Esophagus squamous epithelium (tissue), 5 donors: ENCODE results near the gene CGB3. TPM values are rescaled to one million over a fixed set of nuclear protein-coding genes. Genes with fewer than 3 reads are reported as not detected.
A peak's percentile ranks its signal among the peaks of the same experiment; 100 is the strongest.
"Not testable (repeated sequence)": the region's sequence is repeated elsewhere in the genome, so short reads cannot be mapped to it uniquely, and the experiment has no call there.

Experiments
- DNase-seq: peaks from one replicate; lab custom pipeline; 2025; lab: John Stamatoyannopoulos, UW
- H3K27ac ChIP-seq, 4 donors: fragments of 200-600 bp; sonication (generic); one replicate each; pipeline ENCODE4 v1.5.1; 2016 to 2019; ENCODE audit warnings: mild to moderate bottlenecking in 1 of 4
- H3K27me3 ChIP-seq, 4 donors: fragments of 200-600 bp; sonication (generic); 1 replicate in 3 of 4; 2 replicates in 1 of 4; pipeline versions ENCODE4 v1.5.1 to v1.6.0; 2017 to 2021; ENCODE audit warnings: antibody characterized with exemption in 1 of 4
- H3K36me3 ChIP-seq, 3 donors: fragments of 200-600 bp; sonication (generic); one replicate each; pipeline ENCODE4 v1.5.1; 2016 to 2019
- H3K4me1 ChIP-seq, 3 donors: fragments of 200-600 bp; sonication (generic); one replicate each; pipeline ENCODE4 v1.5.1; 2017 to 2019
- H3K4me3 ChIP-seq, 4 donors: fragments of 200-600 bp; sonication (generic); 1 replicate in 3 of 4; 2 replicates in 1 of 4; pipeline ENCODE4 v1.5.1; 2016 to 2019; ENCODE audit warnings: mild to moderate bottlenecking in 2 of 4, moderate library complexity in 1 of 4
- H3K9me3 ChIP-seq, 3 donors: fragments of 200-600 bp; sonication (generic); one replicate each; pipeline ENCODE4 v1.5.1; 2016 to 2019
- POLR2A ChIP-seq, 4 donors: fragments of 450-650 bp; IDR thresholded peaks; one replicate each; pipeline ENCODE4 v1.6.1; 2017; ENCODE audit warnings: antibody characterized with exemption in 4 of 4, mild to moderate bottlenecking in 4 of 4, moderate library complexity in 3 of 4
- WGBS, 2 donors: methylation state at CpG; one replicate each; pipeline ENCODE4 v1.1.5; 2018; 5-methylcytosine and 5-hydroxymethylcytosine counted together
- intact Hi-C: fragments of 100-400 bp; cut with DNase I; formaldehyde crosslinking; loops from one replicate; pipeline ENCODE4 v1.15.0; 2022
- total RNA-seq, 4 donors: library from RNA; depleted of rRNA; stranded (reverse); fragments of >200 nt; gene quantifications; one replicate each; pipeline ENCODE4 v1.1.0, GENCODE V29; 2016
- TF ChIP-seq, protein P1 (sequence below), 6 experiments: fragments of 450-650 bp in 4 of 6; fragments of 200-600 bp in 2 of 6; sonication (generic) in 2 of 6; IDR thresholded peaks; one replicate each; pipeline ENCODE4 v1.5.1; 2016 to 2019; ENCODE audit warnings: antibody characterized with exemption in 6 of 6, mild to moderate bottlenecking in 4 of 6, moderate library complexity in 4 of 6
- donor health status: DM: yes; HTN: yes; CAD: no.

Gene CGB3
- total RNA-seq, 4 donors from 2014 or later, result not detected

DNA sequence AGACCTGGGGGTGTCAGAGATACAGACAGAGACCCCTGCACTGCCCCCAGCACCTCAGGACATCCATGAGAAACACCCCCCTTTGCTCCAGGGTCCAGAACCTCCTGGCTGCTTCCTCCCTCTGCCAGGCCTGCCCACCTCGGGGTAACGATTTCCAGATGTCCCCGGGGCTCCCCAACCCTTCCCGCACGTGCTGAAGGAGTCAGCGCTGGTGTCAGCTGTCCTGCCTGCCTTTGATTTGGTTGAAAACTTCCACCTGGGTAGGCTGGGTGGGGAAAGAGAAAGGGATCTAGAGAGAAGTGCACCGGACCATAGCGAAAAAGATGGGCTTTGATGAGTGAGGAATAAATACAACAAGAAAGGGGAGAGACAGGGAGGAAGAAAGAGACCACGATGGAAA, 34.9 kb upstream of the CGB3 start:
- TF ChIP-seq, protein P1, sequence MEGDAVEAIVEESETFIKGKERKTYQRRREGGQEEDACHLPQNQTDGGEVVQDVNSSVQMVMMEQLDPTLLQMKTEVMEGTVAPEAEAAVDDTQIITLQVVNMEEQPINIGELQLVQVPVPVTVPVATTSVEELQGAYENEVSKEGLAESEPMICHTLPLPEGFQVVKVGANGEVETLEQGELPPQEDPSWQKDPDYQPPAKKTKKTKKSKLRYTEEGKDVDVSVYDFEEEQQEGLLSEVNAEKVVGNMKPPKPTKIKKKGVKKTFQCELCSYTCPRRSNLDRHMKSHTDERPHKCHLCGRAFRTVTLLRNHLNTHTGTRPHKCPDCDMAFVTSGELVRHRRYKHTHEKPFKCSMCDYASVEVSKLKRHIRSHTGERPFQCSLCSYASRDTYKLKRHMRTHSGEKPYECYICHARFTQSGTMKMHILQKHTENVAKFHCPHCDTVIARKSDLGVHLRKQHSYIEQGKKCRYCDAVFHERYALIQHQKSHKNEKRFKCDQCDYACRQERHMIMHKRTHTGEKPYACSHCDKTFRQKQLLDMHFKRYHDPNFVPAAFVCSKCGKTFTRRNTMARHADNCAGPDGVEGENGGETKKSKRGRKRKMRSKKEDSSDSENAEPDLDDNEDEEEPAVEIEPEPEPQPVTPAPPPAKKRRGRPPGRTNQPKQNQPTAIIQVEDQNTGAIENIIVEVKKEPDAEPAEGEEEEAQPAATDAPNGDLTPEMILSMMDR (IDR thresholded peaks at IDR 0.05), result no peak
- no peak for TF ChIP-seq POLR2A (IDR thresholded peaks at IDR 0.05)
- WGBS, 2 donors, result 52 to 56% methylated on average over 4 to 7 of the region's 9 CpGs
- Histone ChIP-seq H3K27me3 (peaks cover 0 to 74% (median 2%) of the 10 kb centered on the region in 4 donors), H3K4me1 (peaks cover 16 to 42% (median 19%) of the 10 kb centered on the region in 3 donors), H3K9me3 (no peaks in the 10 kb centered on the region), H3K27ac (no peak overlapping the region), H3K36me3 (no peaks in the 10 kb centered on the region), H3K4me3 (no peak overlapping the region)
- intact Hi-C loops, result no loop called here
- no peak for DNase-seq

DNA sequence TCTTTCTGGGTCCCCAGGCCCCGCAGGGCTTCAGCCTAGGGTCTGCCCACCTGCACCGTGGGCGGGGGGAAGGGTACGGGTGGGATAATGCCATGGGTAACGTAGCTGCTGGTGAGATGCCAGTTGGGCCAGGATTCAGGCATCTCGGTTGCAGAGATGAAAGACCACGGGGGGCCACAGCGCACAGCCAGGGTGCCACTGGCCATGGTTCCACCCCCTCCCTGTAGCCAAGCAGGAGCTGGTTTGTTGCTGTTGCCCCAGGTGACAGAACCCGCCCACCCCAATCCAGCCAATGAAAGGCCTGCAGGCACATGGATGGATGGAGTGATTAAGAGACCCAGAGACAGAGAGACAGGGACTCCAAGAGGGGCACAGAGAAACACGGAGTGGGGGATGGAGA, 34.4 kb upstream of the CGB3 start:
- Histone ChIP-seq H3K27ac (no peak overlapping the region), H3K36me3 (no peaks in the 10 kb centered on the region), H3K27me3 (peaks cover 0 to 69% (median 2%) of the 10 kb centered on the region in 4 donors), H3K4me3 (no peak overlapping the region), H3K9me3 (no peaks in the 10 kb centered on the region), H3K4me1 (peaks cover 16 to 38% (median 19%) of the 10 kb centered on the region in 3 donors)
- TF ChIP-seq, protein P1 (IDR thresholded peaks at IDR 0.05), result no peak
- TF ChIP-seq POLR2A (IDR thresholded peaks at IDR 0.05), result no peak
- DNase-seq, result no peak
- intact Hi-C loops, result no loop called here
- WGBS, 2 donors, result 11 to 27% methylated on average over 2 of the region's 10 CpGs

DNA sequence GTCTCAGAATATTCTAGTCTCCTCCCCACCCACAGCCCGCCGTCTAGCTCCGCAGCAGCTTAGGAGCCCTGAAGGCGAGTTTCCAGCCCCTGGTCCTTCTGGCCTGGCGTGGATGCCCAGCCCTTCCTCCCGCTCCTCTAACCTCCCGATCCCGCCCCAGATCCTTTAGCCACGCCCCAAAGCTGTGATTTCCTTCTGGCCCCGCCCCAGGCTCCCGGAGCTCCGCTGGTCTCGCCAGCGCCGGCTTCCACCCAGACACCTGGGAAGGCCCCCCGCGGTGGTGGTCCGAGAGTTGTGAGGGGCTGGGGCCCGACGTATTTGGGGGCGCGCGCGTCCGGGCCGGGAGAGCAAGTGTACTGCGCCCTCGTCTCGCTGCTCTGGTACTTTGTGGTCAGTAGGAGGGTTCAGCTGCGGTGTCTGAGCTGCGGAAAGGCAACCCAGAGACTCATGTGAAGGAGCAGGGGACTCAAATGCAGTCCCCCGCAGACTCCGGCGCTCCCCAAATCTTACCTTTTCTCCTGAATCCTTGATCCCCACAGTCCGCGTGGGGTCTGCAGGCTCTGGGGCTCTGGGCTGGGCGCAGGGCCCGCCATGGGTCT, 33.6 kb upstream of the CGB3 start, which contains the start of gene CGB7:
CGB7 (minus strand) TSS at position 114 of the 599 bp plus-strand sequence. CDS start 2,374 bp downstream, outside the sequence.
- 0 to 6% methylated on average over 13 to 21 of the region's 38 CpGs for WGBS, 2 donors
- no peak for DNase-seq
- H3K9me3 ChIP-seq, result no peaks in the 10 kb centered on the region
- intact Hi-C loops, result no loop called here
- peaks cover 0 to 61% (median 2%) of the 10 kb centered on the region in 4 donors for H3K27me3 ChIP-seq
- H3K27ac ChIP-seq, result no peak within 1 kb of the TSS
- peaks cover 16 to 31% (median 19%) of the 10 kb centered on the region in 3 donors for H3K4me1 ChIP-seq
- no peaks in the 10 kb centered on the region for H3K36me3 ChIP-seq
- peak within 1 kb of the TSS; percentile 39 to 78 (median 54) for H3K4me3 ChIP-seq
- TF ChIP-seq, protein P1 (IDR thresholded peaks at IDR 0.05), result no peak
- TF ChIP-seq POLR2A (IDR thresholded peaks at IDR 0.05), result no peak

DNA sequence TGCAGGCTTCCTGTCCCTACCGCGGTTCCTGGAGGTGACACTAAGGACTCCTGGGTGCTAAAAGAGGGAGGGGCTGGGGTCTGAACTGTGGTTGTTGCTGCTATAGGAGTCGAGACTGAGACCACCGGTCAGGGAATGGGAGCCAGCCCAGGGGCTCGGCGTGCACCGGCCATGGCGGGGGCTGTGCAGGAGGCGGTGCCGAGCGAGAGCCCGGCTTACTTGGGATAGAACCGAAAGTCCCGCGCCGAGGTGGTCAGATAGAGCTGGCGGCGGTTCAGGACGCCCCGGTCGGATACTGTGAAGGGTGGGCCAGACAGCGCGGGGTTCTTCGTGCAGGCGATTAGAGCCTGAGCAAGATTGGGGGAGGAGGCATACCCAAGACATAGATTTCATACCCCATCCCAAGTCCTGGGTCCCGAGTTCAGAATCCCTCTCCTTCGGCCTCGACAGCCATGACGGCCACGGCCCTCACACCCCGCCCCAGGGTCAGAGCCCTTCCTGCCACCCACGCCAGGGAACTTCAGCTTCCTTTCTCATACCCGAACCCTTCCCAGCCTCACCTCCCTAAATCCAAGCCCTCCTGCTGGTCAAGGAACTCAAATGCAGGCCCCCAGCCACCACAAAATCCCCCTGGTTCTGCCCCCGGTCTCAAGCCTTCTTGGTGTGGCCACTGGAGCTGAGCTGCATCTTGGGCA, 32.9 kb upstream of the CGB3 start:
- Histone ChIP-seq H3K4me1 (peaks cover 16 to 31% (median 19%) of the 10 kb centered on the region in 3 donors), H3K4me3 (peak overlapping the region; percentile 39 to 78 (median 54)), H3K27me3 (peaks cover 0 to 54% (median 2%) of the 10 kb centered on the region in 4 donors)
- H3K27ac ChIP-seq, intact Hi-C loops, H3K36me3 ChIP-seq, DNase-seq, H3K9me3 ChIP-seq: not testable (repeated sequence)
- 1 to 5% methylated on average over 5 to 9 of the region's 34 CpGs for WGBS, 2 donors

- 0% methylated on average over 7 of the region's 63 CpGs; no CpG with 5 or more reads in 1 of the 2 donors for WGBS, 2 donors
- H3K27ac ChIP-seq, result peak overlapping the region in 1 of 4 donors; percentile 31
- peaks cover 0 to 46% (median 2%) of the 10 kb centered on the region in 4 donors for H3K27me3 ChIP-seq
Observed at GRCh38 chr19:49056101-49056901, 32.2 kb upstream of the CGB3 start.

DNA sequence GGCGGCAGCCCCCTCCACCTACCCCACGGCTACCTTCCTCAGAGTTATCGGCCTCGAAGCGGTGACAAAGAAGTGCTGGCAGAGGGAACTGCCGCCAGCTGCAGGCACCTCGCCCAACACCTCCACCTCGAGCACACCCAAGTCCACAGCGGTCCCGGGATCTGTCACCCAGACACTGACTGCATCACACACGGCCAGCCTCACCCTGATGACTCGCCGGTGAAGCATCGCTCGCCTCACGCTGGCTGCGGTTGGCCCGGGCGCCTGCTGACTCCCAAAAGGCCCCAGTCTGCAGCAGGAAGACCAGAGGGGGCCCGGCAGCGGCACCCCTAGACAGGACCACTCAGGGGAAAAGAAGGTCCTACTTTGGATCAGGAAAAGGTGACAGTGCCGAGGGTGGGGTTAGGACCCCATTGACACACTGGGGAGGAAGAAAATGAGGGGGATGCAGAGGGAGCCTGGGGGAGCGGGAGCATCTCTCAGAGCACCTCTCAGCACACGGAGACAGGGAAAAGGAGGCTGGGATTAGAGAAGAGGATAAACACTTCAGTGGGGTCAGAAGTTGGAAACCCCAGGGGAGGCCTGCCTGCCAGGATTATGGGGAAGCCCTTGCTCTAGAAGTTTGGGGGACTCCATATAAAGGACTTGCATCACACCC, 26.4 kb upstream of the CGB3 start:
- H3K9me3 ChIP-seq, H3K36me3 ChIP-seq, H3K27ac ChIP-seq, H3K4me3 ChIP-seq, intact Hi-C loops, DNase-seq, H3K27me3 ChIP-seq, H3K4me1 ChIP-seq: not testable (repeated sequence)
- WGBS, 2 donors, result 52 to 55% methylated on average over 5 to 11 of the region's 24 CpGs

More at GRCh38 chr19:49056101-49056901, 32.2 kb upstream of the CGB3 start:
- intact Hi-C loops, result no loop called here
- Histone ChIP-seq H3K4me3 (peak overlapping the region; percentile 39 to 78 (median 54)), H3K36me3 (no peaks in the 10 kb centered on the region), H3K9me3 (no peaks in the 10 kb centered on the region), H3K4me1 (peaks cover 16 to 31% (median 19%) of the 10 kb centered on the region in 3 donors)
- TF ChIP-seq, protein P1 (IDR thresholded peaks at IDR 0.05), result peak in 5 of 6 experiments; percentile 17 to 49 (median 27)
- TF ChIP-seq POLR2A (IDR thresholded peaks at IDR 0.05), result no peak
- DNase-seq, result no peak

DNA sequence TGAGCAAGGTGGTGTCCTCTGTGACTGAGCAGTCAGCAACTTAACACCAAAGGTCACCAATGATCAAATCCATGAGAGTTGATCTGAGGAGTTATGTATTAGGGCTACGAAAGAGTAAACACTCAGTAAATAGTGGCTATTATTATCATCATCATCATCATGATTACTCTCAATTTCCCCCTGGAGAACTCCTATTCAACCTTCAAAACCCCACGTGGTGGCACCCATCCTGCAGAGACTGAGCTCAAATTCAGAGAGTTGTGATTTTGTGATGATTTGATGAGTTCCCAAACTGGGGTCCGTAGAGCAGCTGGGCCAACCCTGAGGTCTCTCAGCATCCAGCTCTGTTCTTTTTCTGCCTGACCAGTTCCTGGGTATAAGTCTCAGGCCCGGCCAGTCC, 25.7 kb upstream of the CGB3 start:
- H3K27ac ChIP-seq, DNase-seq, H3K36me3 ChIP-seq, H3K27me3 ChIP-seq, H3K4me1 ChIP-seq, H3K4me3 ChIP-seq, intact Hi-C loops, H3K9me3 ChIP-seq: not testable (repeated sequence)
- WGBS, 2 donors, result 78 to 96% methylated on average over 2 to 3 of the region's 4 CpGs
